NOMO-1 treated with dmso at 0.1 percent for 144 hours (cell line): ENCODE measurements around the gene LIPG.

Source experiments
- DNase-seq: peaks from one replicate; lab custom pipeline; 2025; ENCODE audit not compliant: unreplicated experiment; lab: John Stamatoyannopoulos, UW

Gene LIPG

GRCh38 chr18:49546278-49546677 lies 15.6 kb upstream of the LIPG start:
- no peak for DNase-seq

GRCh38 chr18:49546719-49547273 lies 15.1 kb upstream of the LIPG start:
- DNase-seq: no peak

GRCh38 chr18:49547701-49548100 lies 14.2 kb upstream of the LIPG start:
- DNase-seq: peak; percentile 35

GRCh38 chr18:49548229-49548636 lies 13.6 kb upstream of the LIPG start:
- DNase-seq: no peak

- no peak for DNase-seq
Measured at GRCh38 chr18:49550621-49551339, 11.1 kb upstream of the LIPG start.

- no peak for DNase-seq
Measured at GRCh38 chr18:49553003-49553402, 8.9 kb upstream of the LIPG start.

GRCh38 chr18:49555641-49556040 lies 6.2 kb upstream of the LIPG start:
- no peak for DNase-seq

- no peak for DNase-seq
Measured at GRCh38 chr18:49558356-49558755, 3.5 kb upstream of the LIPG start.

GRCh38 chr18:49559326-49559931 lies 2.4 kb upstream of the LIPG start:
- DNase-seq: peak; percentile 16

- DNase-seq: no peak
Measured at GRCh38 chr18:49560277-49560623, 1.6 kb upstream of the LIPG start.

- DNase-seq: no peak
Measured at GRCh38 chr18:49560624-49561288, 1.1 kb upstream of the LIPG start.

GRCh38 chr18:49562481-49563129 lies 748 bp downstream of the LIPG start:
- DNase-seq: no peak

GRCh38 chr18:49563130-49563540 lies 1.3 kb downstream of the LIPG start:
- no peak for DNase-seq

GRCh38 chr18:49563701-49564517 lies 2.1 kb downstream of the LIPG start:
- DNase-seq: no peak

- no peak for DNase-seq
Measured at GRCh38 chr18:49564518-49564834, 2.6 kb downstream of the LIPG start.

- DNase-seq: no peak
Measured at GRCh38 chr18:49565101-49565500, 3.2 kb downstream of the LIPG start.

- no peak for DNase-seq
Measured at GRCh38 chr18:49565612-49566011, 3.8 kb downstream of the LIPG start.

- DNase-seq: no peak
Measured at GRCh38 chr18:49566217-49566770, 4.4 kb downstream of the LIPG start.

- DNase-seq: no peak
Measured at GRCh38 chr18:49566985-49567384, 5.1 kb downstream of the LIPG start.

GRCh38 chr18:49569724-49570123 lies 7.9 kb downstream of the LIPG start:
- no peak for DNase-seq

- no peak for DNase-seq
Measured at GRCh38 chr18:49570836-49571235, 9.0 kb downstream of the LIPG start.
